ENCODE measurements around the gene CEMIP.

Gene CEMIP

DNA sequence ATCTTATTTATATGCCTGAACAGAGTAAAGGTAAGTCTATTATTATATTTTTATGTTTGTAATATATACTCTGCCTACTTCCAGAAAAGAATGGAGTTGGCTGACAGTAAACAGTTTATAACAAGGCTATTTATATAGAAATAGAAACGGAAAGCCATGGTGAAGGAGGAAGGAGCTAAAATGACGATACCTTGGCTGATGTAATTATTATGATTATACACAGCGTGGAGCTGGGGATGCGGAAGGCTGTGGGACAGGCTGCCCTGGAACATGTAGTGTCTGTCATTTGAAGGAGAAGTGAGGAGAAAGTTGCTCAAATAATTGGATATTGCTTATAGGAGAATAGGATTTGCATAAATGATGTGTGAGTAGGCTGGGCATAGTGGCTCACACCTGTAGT, 37.8 kb downstream of the CEMIP start:
- H3K9me3 ChIP-seq (ENCODE audit: control insufficient read depth, low read length), result no peaks in the 10 kb centered on the region
- no peak overlapping the region for H3K4me3 ChIP-seq (ENCODE audit: insufficient read depth, low read depth, low read length, poor library complexity, severe bottlenecking)
- H3K27me3 ChIP-seq (replicated peaks; ENCODE audit: control insufficient read depth, insufficient read depth, low read length, poor library complexity, severe bottlenecking), result no peaks in the 10 kb centered on the region
- DNase-seq, result no peak
- H3K36me3 ChIP-seq (ENCODE audit: control insufficient read depth, insufficient read depth, low read length), result no peaks in the 10 kb centered on the region
- no peaks in the 10 kb centered on the region for H3K4me1 ChIP-seq (ENCODE audit: control insufficient read depth, insufficient read depth, low read length, poor library complexity, severe bottlenecking)
- H3K27ac ChIP-seq (ENCODE audit: insufficient read depth, low read length, poor library complexity, severe bottlenecking), result no peak overlapping the region

DNA sequence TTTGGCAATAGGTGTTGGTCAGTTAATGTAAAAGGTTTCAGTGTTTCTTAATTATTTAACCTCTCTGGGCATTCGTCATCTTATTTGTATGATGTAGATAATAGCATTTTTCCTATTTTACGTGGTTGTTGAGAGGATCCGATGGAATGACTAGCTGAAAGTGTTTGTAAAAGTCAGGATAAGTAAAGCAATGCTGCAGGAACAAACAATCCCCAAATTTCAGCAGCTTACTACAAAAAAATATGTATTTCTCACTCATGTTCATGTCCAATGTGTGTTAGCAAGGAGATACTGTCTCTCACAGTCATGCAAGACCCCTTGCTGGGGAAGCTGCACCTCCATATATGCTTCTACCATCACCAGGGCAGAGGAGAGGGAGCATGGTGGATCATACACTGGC, 38.7 kb downstream of the CEMIP start:
- Histone ChIP-seq H3K9me3 (ENCODE audit: control insufficient read depth, low read length) (no peaks in the 10 kb centered on the region), H3K4me1 (ENCODE audit: control insufficient read depth, insufficient read depth, low read length, poor library complexity, severe bottlenecking) (no peaks in the 10 kb centered on the region), H3K4me3 (ENCODE audit: insufficient read depth, low read depth, low read length, poor library complexity, severe bottlenecking) (no peak overlapping the region), H3K36me3 (ENCODE audit: control insufficient read depth, insufficient read depth, low read length) (no peaks in the 10 kb centered on the region), H3K27me3 (replicated peaks; ENCODE audit: control insufficient read depth, insufficient read depth, low read length, poor library complexity, severe bottlenecking) (no peaks in the 10 kb centered on the region), H3K27ac (ENCODE audit: insufficient read depth, low read length, poor library complexity, severe bottlenecking) (no peak overlapping the region)
- no peak for DNase-seq

DNA sequence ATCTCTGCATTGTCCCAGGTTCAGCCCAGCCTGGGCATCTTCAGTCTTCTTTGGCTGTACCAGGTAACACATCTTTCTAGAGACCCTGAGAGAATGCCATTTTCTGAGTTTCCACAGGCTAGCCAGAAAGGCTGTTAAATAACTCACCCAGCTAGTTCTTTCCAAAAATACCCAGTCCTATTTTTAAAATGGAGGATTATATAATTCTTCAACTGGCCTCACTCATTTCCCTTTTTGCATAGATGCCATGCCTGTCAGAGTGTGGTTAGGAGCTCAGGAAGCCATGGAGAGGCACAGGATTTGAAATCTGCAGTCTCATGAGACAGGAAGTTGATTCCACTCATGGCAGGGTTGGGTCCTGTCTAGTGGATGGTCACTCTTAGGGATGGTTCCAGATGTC, 39.8 kb downstream of the CEMIP start:
- H3K27me3 ChIP-seq (replicated peaks; ENCODE audit: control insufficient read depth, insufficient read depth, low read length, poor library complexity, severe bottlenecking), result no peaks in the 10 kb centered on the region
- H3K27ac ChIP-seq (ENCODE audit: insufficient read depth, low read length, poor library complexity, severe bottlenecking), result no peak overlapping the region
- H3K9me3 ChIP-seq (ENCODE audit: control insufficient read depth, low read length), result no peaks in the 10 kb centered on the region
- no peaks in the 10 kb centered on the region for H3K4me1 ChIP-seq (ENCODE audit: control insufficient read depth, insufficient read depth, low read length, poor library complexity, severe bottlenecking)
- no peak overlapping the region for H3K4me3 ChIP-seq (ENCODE audit: insufficient read depth, low read depth, low read length, poor library complexity, severe bottlenecking)
- H3K36me3 ChIP-seq (ENCODE audit: control insufficient read depth, insufficient read depth, low read length), result no peaks in the 10 kb centered on the region
- DNase-seq, result no peak

DNA sequence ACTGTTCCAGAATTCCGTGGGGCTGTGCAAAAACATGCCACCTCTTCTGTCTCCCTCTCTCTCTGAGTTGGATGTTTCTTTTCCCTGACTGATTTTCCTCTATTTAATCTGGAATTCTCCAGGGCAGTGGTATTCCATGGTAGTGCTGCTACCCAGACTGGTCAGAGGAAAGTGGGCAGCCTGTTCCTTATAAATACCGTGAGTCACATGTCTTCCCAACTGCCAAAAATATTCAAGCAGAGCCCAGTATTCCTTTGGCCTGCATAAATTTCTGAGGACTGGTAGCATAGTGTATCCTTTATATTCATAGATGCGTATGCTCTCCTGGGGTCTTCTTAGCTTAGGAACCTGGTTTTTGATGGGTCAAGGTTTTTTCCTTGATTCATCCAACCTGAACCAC, 40.9 kb downstream of the CEMIP start:
- no peaks in the 10 kb centered on the region for H3K27me3 ChIP-seq (replicated peaks; ENCODE audit: control insufficient read depth, insufficient read depth, low read length, poor library complexity, severe bottlenecking)
- H3K4me3 ChIP-seq (ENCODE audit: insufficient read depth, low read depth, low read length, poor library complexity, severe bottlenecking), result no peak overlapping the region
- no peaks in the 10 kb centered on the region for H3K36me3 ChIP-seq (ENCODE audit: control insufficient read depth, insufficient read depth, low read length)
- no peak overlapping the region for H3K27ac ChIP-seq (ENCODE audit: insufficient read depth, low read length, poor library complexity, severe bottlenecking)
- H3K9me3 ChIP-seq (ENCODE audit: control insufficient read depth, low read length), result no peaks in the 10 kb centered on the region
- DNase-seq, result no peak
- H3K4me1 ChIP-seq (ENCODE audit: control insufficient read depth, insufficient read depth, low read length, poor library complexity, severe bottlenecking), result no peaks in the 10 kb centered on the region

DNA sequence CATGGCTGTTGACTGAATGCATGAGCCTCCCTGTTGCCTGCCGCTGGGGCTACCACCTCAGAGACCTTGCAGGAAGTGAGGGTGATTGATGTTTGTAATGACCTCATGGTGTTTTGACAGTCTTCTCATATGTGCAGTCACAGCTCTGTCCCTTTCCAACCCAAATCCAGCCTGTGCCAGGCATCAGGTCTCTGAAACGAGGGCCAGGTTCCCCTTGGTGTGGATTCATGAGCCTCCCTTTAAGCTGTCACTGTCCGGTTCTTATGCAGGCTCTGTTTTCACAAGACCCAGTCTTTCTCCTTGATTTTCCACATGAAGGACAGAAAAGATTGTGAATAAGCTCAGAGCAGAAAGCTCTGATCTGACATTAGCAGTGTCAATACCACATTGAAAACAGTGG, 43.1 kb downstream of the CEMIP start:
- DNase-seq, result no peak
- Histone ChIP-seq H3K9me3 (ENCODE audit: control insufficient read depth, low read length) (no peaks in the 10 kb centered on the region), H3K27me3 (replicated peaks; ENCODE audit: control insufficient read depth, insufficient read depth, low read length, poor library complexity, severe bottlenecking) (no peaks in the 10 kb centered on the region), H3K4me3 (ENCODE audit: insufficient read depth, low read depth, low read length, poor library complexity, severe bottlenecking) (no peak overlapping the region), H3K36me3 (ENCODE audit: control insufficient read depth, insufficient read depth, low read length) (no peaks in the 10 kb centered on the region), H3K4me1 (ENCODE audit: control insufficient read depth, insufficient read depth, low read length, poor library complexity, severe bottlenecking) (no peaks in the 10 kb centered on the region), H3K27ac (ENCODE audit: insufficient read depth, low read length, poor library complexity, severe bottlenecking) (no peak overlapping the region)

DNA sequence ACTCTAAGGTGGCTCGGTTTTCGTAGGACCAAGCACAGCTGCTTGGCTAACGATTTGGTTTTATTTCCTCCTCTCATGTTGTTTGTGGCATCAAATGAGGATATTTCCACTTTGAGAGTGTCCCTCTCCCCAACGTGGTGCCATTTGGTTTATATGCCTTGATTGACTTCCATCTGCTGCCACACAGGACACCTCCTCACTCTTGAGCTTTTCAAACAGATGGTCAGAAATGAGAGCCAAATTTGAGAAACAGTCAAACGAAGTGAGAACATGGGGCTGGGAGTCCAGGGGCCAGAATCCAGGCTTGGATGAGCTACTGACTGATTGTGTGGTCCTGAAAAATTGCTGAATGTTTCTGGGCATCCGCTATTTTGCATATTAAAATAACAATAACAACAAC, 43.5 kb downstream of the CEMIP start:
- no peaks in the 10 kb centered on the region for H3K27me3 ChIP-seq (replicated peaks; ENCODE audit: control insufficient read depth, insufficient read depth, low read length, poor library complexity, severe bottlenecking)
- no peaks in the 10 kb centered on the region for H3K4me1 ChIP-seq (ENCODE audit: control insufficient read depth, insufficient read depth, low read length, poor library complexity, severe bottlenecking)
- H3K27ac ChIP-seq (ENCODE audit: insufficient read depth, low read length, poor library complexity, severe bottlenecking), result no peak overlapping the region
- no peak overlapping the region for H3K4me3 ChIP-seq (ENCODE audit: insufficient read depth, low read depth, low read length, poor library complexity, severe bottlenecking)
- DNase-seq, result no peak
- H3K9me3 ChIP-seq (ENCODE audit: control insufficient read depth, low read length), result no peaks in the 10 kb centered on the region
- no peaks in the 10 kb centered on the region for H3K36me3 ChIP-seq (ENCODE audit: control insufficient read depth, insufficient read depth, low read length)

DNA sequence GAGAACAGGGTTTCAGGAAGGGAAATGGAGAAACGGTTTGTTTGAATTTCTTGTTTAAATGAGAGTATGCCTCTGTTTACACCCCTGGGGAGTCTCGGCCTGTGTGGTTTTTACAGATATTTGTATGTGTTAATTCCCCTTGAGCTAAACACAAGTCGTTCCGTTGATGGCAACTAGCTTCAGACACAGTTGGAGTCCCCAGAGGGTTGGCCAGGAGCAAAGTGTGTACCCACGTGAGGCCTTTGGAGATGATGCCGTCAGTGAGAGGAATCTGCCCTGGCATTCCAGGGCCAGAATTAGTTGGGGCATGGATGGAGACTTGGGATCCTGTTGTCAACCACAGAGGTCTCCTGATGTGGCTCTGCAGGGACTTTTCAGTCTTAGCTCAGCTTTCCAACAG, 44.0 kb downstream of the CEMIP start:
- Histone ChIP-seq H3K27ac (ENCODE audit: insufficient read depth, low read length, poor library complexity, severe bottlenecking) (no peak overlapping the region), H3K4me1 (ENCODE audit: control insufficient read depth, insufficient read depth, low read length, poor library complexity, severe bottlenecking) (no peaks in the 10 kb centered on the region), H3K4me3 (ENCODE audit: insufficient read depth, low read depth, low read length, poor library complexity, severe bottlenecking) (no peak overlapping the region), H3K9me3 (ENCODE audit: control insufficient read depth, low read length) (no peaks in the 10 kb centered on the region), H3K27me3 (replicated peaks; ENCODE audit: control insufficient read depth, insufficient read depth, low read length, poor library complexity, severe bottlenecking) (no peaks in the 10 kb centered on the region), H3K36me3 (ENCODE audit: control insufficient read depth, insufficient read depth, low read length) (no peaks in the 10 kb centered on the region)
- no peak for DNase-seq

DNA sequence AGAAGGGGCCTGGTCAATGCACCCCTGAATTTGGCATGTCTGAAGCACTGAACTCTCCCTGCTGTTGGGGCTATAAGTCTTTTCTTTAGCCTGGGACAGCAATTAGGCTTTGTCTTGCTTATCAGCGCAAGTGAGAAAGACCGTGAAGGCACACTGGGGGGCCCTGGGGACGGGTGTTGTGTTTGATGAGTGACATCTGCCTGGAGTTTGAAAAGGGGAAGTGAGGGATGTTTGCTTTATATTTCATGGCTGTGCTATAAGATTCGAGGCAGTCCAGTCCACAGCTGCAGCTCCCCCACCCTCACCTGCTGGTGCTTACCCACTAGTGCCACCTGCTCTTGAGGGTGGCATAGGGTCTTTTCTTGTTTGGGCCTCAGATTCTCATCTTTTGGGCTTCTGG, 44.8 kb downstream of the CEMIP start:
- H3K4me1 ChIP-seq (ENCODE audit: control insufficient read depth, insufficient read depth, low read length, poor library complexity, severe bottlenecking), result no peaks in the 10 kb centered on the region
- no peaks in the 10 kb centered on the region for H3K36me3 ChIP-seq (ENCODE audit: control insufficient read depth, insufficient read depth, low read length)
- H3K27me3 ChIP-seq (replicated peaks; ENCODE audit: control insufficient read depth, insufficient read depth, low read length, poor library complexity, severe bottlenecking), result no peaks in the 10 kb centered on the region
- H3K4me3 ChIP-seq (ENCODE audit: insufficient read depth, low read depth, low read length, poor library complexity, severe bottlenecking), result no peak overlapping the region
- H3K9me3 ChIP-seq (ENCODE audit: control insufficient read depth, low read length), result no peaks in the 10 kb centered on the region
- DNase-seq, result no peak
- no peak overlapping the region for H3K27ac ChIP-seq (ENCODE audit: insufficient read depth, low read length, poor library complexity, severe bottlenecking)

DNA sequence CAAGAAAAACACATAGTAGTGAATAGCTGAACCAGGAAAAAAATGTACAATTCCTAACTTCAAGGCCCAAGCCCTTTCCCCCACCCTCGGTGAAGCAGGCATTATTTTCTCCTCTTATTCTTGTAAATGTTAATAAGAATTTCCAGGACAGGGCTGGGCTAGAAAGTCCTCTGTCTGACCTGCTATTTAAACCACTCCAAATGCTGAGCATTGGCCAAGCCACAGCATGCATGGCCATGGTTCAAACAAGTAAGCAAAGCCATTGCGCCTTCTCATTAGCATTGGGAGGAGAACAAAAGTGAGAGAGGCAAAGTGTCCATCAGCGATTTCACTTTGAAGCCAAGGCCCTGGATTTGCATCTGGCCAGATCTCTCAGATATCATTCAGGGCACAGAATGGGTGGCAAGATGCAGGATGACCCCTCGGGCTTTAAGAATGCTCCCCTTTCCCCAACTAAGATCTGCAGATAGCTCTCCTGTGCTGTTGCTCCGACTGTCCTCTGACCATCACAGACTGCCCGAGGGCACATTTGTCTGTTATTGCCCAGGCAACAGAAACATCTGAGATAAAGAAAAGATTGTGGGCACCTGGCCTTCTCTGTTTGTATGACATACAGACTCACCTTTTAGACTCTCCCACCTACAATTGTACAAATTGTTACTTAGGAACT, 46.3 kb downstream of the CEMIP start:
- no peak for DNase-seq

DNA sequence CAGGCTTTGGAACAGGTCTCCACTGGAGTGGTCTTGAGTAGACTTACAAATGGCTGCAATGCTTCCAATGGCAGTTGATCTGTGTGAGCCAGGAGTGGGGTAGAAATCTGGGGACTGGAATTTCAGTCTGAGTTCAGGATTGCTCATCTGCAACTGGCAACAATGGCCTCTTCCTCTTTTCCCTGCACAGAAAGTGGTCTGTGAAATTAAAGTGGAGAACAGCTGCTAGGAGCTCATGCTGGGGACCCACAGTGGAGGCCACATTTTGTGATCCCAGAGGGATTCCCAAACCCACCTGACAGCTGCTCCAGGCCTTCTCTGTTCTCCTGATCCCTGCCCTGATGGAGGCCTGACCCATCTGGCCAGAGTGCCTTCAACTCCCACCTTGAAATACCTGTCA, 49.6 kb downstream of the CEMIP start:
- Histone ChIP-seq H3K27me3 (replicated peaks; ENCODE audit: control insufficient read depth, insufficient read depth, low read length, poor library complexity, severe bottlenecking) (no peaks in the 10 kb centered on the region), H3K27ac (ENCODE audit: insufficient read depth, low read length, poor library complexity, severe bottlenecking) (no peak overlapping the region), H3K4me1 (ENCODE audit: control insufficient read depth, insufficient read depth, low read length, poor library complexity, severe bottlenecking) (no peaks in the 10 kb centered on the region), H3K4me3 (ENCODE audit: insufficient read depth, low read depth, low read length, poor library complexity, severe bottlenecking) (no peak overlapping the region), H3K36me3 (ENCODE audit: control insufficient read depth, insufficient read depth, low read length) (no peaks in the 10 kb centered on the region), H3K9me3 (ENCODE audit: control insufficient read depth, low read length) (no peaks in the 10 kb centered on the region)
- DNase-seq, result no peak

More for the DNA sequence above, 46.3 kb downstream of the CEMIP start:
- H3K36me3 ChIP-seq (ENCODE audit: control insufficient read depth, insufficient read depth, low read length), result no peaks in the 10 kb centered on the region
- no peaks in the 10 kb centered on the region for H3K27me3 ChIP-seq (replicated peaks; ENCODE audit: control insufficient read depth, insufficient read depth, low read length, poor library complexity, severe bottlenecking)
- H3K9me3 ChIP-seq (ENCODE audit: control insufficient read depth, low read length), result no peaks in the 10 kb centered on the region
- H3K4me3 ChIP-seq (ENCODE audit: insufficient read depth, low read depth, low read length, poor library complexity, severe bottlenecking), result no peak overlapping the region
- no peak overlapping the region for H3K27ac ChIP-seq (ENCODE audit: insufficient read depth, low read length, poor library complexity, severe bottlenecking)
- no peaks in the 10 kb centered on the region for H3K4me1 ChIP-seq (ENCODE audit: control insufficient read depth, insufficient read depth, low read length, poor library complexity, severe bottlenecking)

Measured in effector memory CD4-positive, alpha-beta T cell (primary cell).